ENCODE data around the gene HIGD1B.

Gene HIGD1B

DNA sequence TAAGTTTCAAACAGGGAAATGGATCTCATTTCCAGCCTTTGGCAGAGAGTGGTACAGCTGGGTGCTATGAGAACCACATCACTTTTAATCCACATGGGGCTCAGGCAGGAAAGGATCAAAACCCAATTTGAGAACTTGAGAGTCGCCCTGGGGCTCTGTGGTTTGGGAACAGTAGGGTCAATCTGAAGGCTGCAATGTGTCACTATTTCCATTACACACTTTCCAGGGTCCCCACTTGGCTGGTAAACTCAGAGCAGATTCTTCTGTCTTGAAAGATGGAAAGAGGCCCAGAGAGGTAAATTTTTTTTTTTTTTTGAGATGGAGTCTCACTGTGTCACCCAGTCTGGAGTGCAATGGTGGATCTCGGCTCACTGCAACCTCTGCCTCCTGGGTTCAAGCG is 6.7 kb upstream of the HIGD1B start:
- Histone ChIP-seq H3K36me3 (ENCODE audit: insufficient read depth, insufficient read length, low read length) (no peaks in the 10 kb centered on the region), H3K27me3 (ENCODE audit: insufficient read depth, insufficient read length) (no peaks in the 10 kb centered on the region), H3K4me1 (ENCODE audit: insufficient read depth, insufficient read length) (peaks cover 22% of the 10 kb centered on the region), H3K9ac (ENCODE audit: insufficient read length, low read depth) (no peak overlapping the region), H3K4me3 (ENCODE audit: insufficient read length, low read depth) (no peak overlapping the region), H3K9me3 (ENCODE audit: insufficient read depth, low read length) (no peaks in the 10 kb centered on the region)
- TF ChIP-seq SUZ12 (IDR thresholded peaks at IDR 0.05; ENCODE audit: extremely low read depth, insufficient read depth, insufficient read length) (no peak), ZNF274 (IDR thresholded peaks at IDR 0.05; ENCODE audit: low read depth, low read length) (no peak), YY1 (IDR thresholded peaks at IDR 0.05; ENCODE audit: insufficient read depth, insufficient read length) (no peak)
- no peak for DNase-seq (ENCODE audit: low read depth, low spot score)

DNA sequence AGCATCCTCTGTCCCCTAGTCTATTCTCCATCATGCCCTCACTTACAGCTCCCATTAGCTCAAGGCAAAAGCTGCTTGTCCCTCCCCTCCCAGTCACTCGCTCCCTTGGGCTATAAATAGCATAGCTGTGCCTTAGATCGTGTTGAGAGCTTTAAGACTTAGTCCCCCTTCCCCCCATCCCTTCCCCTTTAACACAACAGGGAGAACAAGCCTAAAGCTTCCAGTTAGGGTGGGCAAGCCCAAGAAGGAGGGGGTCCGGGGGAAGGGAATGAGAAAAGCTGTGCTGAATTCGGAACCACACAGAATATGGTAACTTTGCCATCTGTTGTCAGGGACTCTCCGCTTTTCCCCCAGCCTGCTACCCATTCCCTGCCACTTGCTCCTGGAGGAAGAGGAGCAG is 4.9 kb upstream of the HIGD1B start:
- H3K9ac ChIP-seq (ENCODE audit: insufficient read length, low read depth) = peak overlapping the region; percentile 27

DNA sequence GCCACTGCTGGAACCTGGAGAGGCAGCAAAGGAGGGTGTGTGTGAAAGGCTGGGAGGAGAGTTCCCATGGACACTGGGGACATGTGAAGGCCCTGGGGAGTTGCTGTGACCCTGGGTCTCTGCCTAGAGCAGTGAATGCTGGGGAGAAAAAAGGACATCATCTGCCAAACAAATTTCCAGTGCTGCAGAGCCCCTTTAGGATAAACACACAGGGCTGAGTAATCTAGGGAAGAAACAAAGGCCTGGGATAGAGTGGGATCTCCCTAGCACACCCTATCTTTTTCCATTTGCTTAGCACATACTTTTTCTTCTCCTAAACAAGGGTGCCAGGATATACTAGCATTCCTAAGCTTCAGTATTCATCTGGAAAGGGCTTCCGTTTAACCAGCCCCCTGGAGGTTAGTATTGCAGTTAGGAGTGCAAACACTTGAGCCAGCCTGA is 3.3 kb upstream of the HIGD1B start:
- Histone ChIP-seq H3K36me3 (ENCODE audit: insufficient read depth, insufficient read length, low read length) (peaks cover 15% of the 10 kb centered on the region), H3K4me3 (ENCODE audit: insufficient read length, low read depth) (no peak overlapping the region), H3K9me3 (ENCODE audit: insufficient read depth, low read length) (no peaks in the 10 kb centered on the region), H3K4me1 (ENCODE audit: insufficient read depth, insufficient read length) (peaks cover 27% of the 10 kb centered on the region), H3K9ac (ENCODE audit: insufficient read length, low read depth) (no peak overlapping the region), H3K27me3 (ENCODE audit: insufficient read depth, insufficient read length) (no peaks in the 10 kb centered on the region)
- TF ChIP-seq SUZ12 (IDR thresholded peaks at IDR 0.05; ENCODE audit: extremely low read depth, insufficient read depth, insufficient read length) = no peak
- no peak for TF ChIP-seq ZNF274 (IDR thresholded peaks at IDR 0.05; ENCODE audit: low read depth, low read length)
- no peak for TF ChIP-seq YY1 (IDR thresholded peaks at IDR 0.05; ENCODE audit: insufficient read depth, insufficient read length)
- no peak for DNase-seq (ENCODE audit: low read depth, low spot score)

More for the DNA sequence above, 4.9 kb upstream of the HIGD1B start:
- H3K27me3 ChIP-seq (ENCODE audit: insufficient read depth, insufficient read length) = no peaks in the 10 kb centered on the region
- H3K4me3 ChIP-seq (ENCODE audit: insufficient read length, low read depth) = no peak overlapping the region
- TF ChIP-seq ZNF274 (IDR thresholded peaks at IDR 0.05; ENCODE audit: low read depth, low read length) (no peak), SUZ12 (IDR thresholded peaks at IDR 0.05; ENCODE audit: extremely low read depth, insufficient read depth, insufficient read length) (no peak), YY1 (IDR thresholded peaks at IDR 0.05; ENCODE audit: insufficient read depth, insufficient read length) (no peak)
- H3K9me3 ChIP-seq (ENCODE audit: insufficient read depth, low read length) = no peaks in the 10 kb centered on the region
- DNase-seq (ENCODE audit: low read depth, low spot score) = peak; percentile 68
- peaks cover 22% of the 10 kb centered on the region for H3K4me1 ChIP-seq (ENCODE audit: insufficient read depth, insufficient read length)
- H3K36me3 ChIP-seq (ENCODE audit: insufficient read depth, insufficient read length, low read length) = peaks cover 3% of the 10 kb centered on the region

DNA sequence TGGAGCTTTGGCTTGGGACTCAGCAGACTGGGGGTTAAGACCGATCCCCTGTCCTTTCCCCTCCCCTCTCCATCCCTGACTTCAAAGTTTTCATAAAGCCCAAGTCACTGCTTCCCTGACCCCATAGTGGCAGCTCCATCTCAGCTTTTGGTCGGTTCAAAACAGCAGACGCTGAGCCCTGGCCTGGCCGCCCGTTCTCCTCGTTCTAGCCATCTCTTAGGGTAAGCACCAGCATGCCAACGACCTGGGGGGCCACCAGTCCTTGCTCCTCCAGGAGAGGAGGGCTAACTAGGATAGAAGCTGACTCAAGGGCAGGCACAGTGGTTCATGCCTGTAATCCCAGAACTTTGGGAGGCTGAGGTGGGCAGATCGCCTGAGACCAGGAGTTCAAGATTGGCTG is 1.5 kb upstream of the HIGD1B start:
- no peak overlapping the region for H3K9ac ChIP-seq (ENCODE audit: insufficient read length, low read depth)
- H3K9me3 ChIP-seq (ENCODE audit: insufficient read depth, low read length) = no peaks in the 10 kb centered on the region

DNA sequence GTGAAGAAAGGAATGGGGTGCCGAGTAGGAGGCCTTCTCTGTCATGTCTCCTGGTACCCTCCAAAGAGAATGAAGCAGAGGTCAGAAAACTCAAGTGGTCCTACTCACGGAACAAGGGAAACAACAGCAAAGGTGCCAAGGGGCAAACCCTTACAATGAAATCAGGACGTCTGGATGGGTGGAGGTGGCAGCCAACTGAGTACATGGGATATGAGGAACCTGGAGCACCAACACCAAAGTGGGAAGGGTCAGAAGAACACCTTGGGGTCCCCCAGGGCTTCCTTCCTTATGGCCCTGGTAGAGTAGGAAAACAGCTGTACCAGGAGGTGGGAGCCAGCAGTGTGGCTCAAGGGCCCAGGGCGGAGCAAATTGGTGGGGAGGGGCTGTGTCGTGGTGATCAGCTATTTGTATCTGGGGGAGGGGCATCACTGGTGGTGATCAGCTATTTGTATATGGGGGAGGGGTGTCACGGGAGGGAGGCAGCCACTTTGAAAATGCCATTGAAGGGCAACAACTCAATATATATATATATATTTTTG is 643 bp downstream of the HIGD1B start:
- Histone ChIP-seq H3K27me3 (ENCODE audit: insufficient read depth, insufficient read length) (no peaks in the 10 kb centered on the region), H3K4me1 (ENCODE audit: insufficient read depth, insufficient read length) (peaks cover 12% of the 10 kb centered on the region), H3K36me3 (ENCODE audit: insufficient read depth, insufficient read length, low read length) (peaks cover 52% of the 10 kb centered on the region), H3K9me3 (ENCODE audit: insufficient read depth, low read length) (no peaks in the 10 kb centered on the region; the same call in 1 of the 2 replicates), H3K9ac (ENCODE audit: insufficient read length, low read depth) (no peak overlapping the region), H3K4me3 (ENCODE audit: insufficient read length, low read depth) (no peak overlapping the region)
- DNase-seq (ENCODE audit: low read depth, low spot score) = no peak
- TF ChIP-seq ZNF274 (IDR thresholded peaks at IDR 0.05; ENCODE audit: low read depth, low read length) (no peak), SUZ12 (IDR thresholded peaks at IDR 0.05; ENCODE audit: extremely low read depth, insufficient read depth, insufficient read length) (no peak), YY1 (IDR thresholded peaks at IDR 0.05; ENCODE audit: insufficient read depth, insufficient read length) (no peak)

More for the DNA sequence above, 1.5 kb upstream of the HIGD1B start:
- Histone ChIP-seq H3K27me3 (ENCODE audit: insufficient read depth, insufficient read length) (no peaks in the 10 kb centered on the region), H3K36me3 (ENCODE audit: insufficient read depth, insufficient read length, low read length) (peaks cover 32% of the 10 kb centered on the region), H3K4me1 (ENCODE audit: insufficient read depth, insufficient read length) (peaks cover 22% of the 10 kb centered on the region), H3K4me3 (ENCODE audit: insufficient read length, low read depth) (no peak overlapping the region)
- no peak for DNase-seq (ENCODE audit: low read depth, low spot score)
- TF ChIP-seq SUZ12 (IDR thresholded peaks at IDR 0.05; ENCODE audit: extremely low read depth, insufficient read depth, insufficient read length) (no peak), YY1 (IDR thresholded peaks at IDR 0.05; ENCODE audit: insufficient read depth, insufficient read length) (no peak), ZNF274 (IDR thresholded peaks at IDR 0.05; ENCODE audit: low read depth, low read length) (no peak)

DNA sequence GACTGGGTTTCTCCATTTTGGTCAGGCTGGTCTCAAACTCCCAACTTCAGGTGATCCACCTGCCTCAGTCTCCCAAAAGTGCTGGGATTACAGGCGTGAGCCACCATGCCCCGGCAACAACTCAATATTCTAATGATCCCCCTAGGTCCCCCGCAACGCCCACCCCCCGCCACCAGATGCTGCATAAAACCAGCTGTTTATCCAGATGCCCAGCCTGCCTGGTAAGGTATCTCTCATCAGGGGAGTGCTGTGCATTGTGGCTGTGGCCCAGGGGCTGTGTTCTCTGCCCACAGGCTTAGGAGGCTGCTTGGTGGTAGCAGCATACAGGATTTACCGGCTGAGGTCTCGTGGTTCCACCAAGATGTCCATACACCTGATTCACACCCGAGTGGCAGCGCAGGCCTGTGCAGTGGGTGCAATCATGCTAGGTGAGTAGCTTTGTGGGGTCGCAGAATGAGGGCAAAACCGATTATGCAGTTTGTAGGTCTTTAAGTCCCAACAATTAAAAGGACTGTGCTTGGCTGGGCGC is 1.3 kb downstream of the HIGD1B start:
- DNase-seq (ENCODE audit: low read depth, low spot score) = no peak
- Histone ChIP-seq H3K9ac (ENCODE audit: insufficient read length, low read depth) (no peak overlapping the region), H3K27me3 (ENCODE audit: insufficient read depth, insufficient read length) (no peaks in the 10 kb centered on the region), H3K36me3 (ENCODE audit: insufficient read depth, insufficient read length, low read length) (peaks cover 59% of the 10 kb centered on the region), H3K4me1 (ENCODE audit: insufficient read depth, insufficient read length) (peaks cover 12% of the 10 kb centered on the region), H3K4me3 (ENCODE audit: insufficient read length, low read depth) (no peak overlapping the region), H3K9me3 (ENCODE audit: insufficient read depth, low read length) (no peaks in the 10 kb centered on the region; the same call in 1 of the 2 replicates)
- TF ChIP-seq SUZ12 (IDR thresholded peaks at IDR 0.05; ENCODE audit: extremely low read depth, insufficient read depth, insufficient read length) (no peak), ZNF274 (IDR thresholded peaks at IDR 0.05; ENCODE audit: low read depth, low read length) (no peak), YY1 (IDR thresholded peaks at IDR 0.05; ENCODE audit: insufficient read depth, insufficient read length) (no peak)

DNA sequence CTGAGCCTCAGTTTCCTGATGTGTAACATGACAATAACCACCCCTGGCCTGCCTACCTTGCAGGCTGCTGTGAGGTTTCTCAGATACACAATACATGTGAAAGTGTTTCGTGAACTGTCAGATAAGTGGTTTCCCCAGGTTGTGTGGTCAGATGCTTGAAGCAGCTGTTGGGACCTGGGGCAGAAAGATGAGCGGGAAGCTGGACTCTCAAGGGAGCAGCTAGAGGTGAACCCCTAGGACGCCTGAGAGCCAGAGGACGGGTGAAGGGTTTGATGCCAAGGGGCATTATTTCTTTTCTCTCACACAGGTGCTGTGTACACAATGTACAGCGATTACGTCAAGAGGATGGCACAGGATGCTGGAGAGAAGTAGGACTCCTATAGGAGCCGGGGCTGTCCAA is 2.3 kb downstream of the HIGD1B start:
- Histone ChIP-seq H3K27me3 (ENCODE audit: insufficient read depth, insufficient read length) (no peaks in the 10 kb centered on the region), H3K9me3 (ENCODE audit: insufficient read depth, low read length) (no peaks in the 10 kb centered on the region; the same call in 1 of the 2 replicates), H3K9ac (ENCODE audit: insufficient read length, low read depth) (no peak overlapping the region), H3K4me1 (ENCODE audit: insufficient read depth, insufficient read length) (peaks cover 7% of the 10 kb centered on the region), H3K4me3 (ENCODE audit: insufficient read length, low read depth) (no peak overlapping the region), H3K36me3 (ENCODE audit: insufficient read depth, insufficient read length, low read length) (peaks cover 69% of the 10 kb centered on the region)
- DNase-seq (ENCODE audit: low read depth, low spot score) = no peak
- TF ChIP-seq SUZ12 (IDR thresholded peaks at IDR 0.05; ENCODE audit: extremely low read depth, insufficient read depth, insufficient read length) (no peak), YY1 (IDR thresholded peaks at IDR 0.05; ENCODE audit: insufficient read depth, insufficient read length) (no peak), ZNF274 (IDR thresholded peaks at IDR 0.05; ENCODE audit: low read depth, low read length) (no peak)

Data from NT2/D1 (cell line).